ENCODE data around the gene XYLT1.

GRCh38 chr16:17373533-17373932 is 97.2 kb downstream of the XYLT1 start:
- TF ChIP-seq CTCF (conservative IDR thresholded peaks at IDR 0.05; ENCODE audit: low read length) (no peak), EZH2phosphoT487 (IDR thresholded peaks at IDR 0.05; ENCODE audit: borderline replicate concordance) (no peak)

Measured in Loucy (cell line).